Muscle of arm (tissue), 12 donors: ENCODE data around the gene KIR2DL4. TPM values are rescaled to one million over a fixed set of nuclear protein-coding genes. Genes with fewer than 3 reads are reported as not detected.

Source experiments
- polyA plus RNA-seq, 12 donors: library from polyadenylated mRNA; unstranded; fragments of 120-200 nt; gene quantifications; one replicate each; pipeline ENCODE4 v1.2.1, GENCODE V29; 2013; ENCODE audit not compliant: insufficient read length in 12 of 12

KIR2DL4 gene
- polyA plus RNA-seq, 12 donors = 0.15 TPM; not detected in 11

Other genes starting within 250 kb of the KIR2DL4 start
- gene LILRA2, start 229.8 kb upstream of the KIR2DL4 start, polyA plus RNA-seq = 1 to 10 TPM in 4 of 12 donors, under 1 TPM in 6, not detected in 2; 0.60 to 3.8 (median 0.93) TPM
- 1 to 10 TPM in 1 of 12 donors, under 1 TPM in 9, not detected in 2; 0.11 to 1.7 (median 0.43) TPM for gene LILRA1, start 210.0 kb upstream of the KIR2DL4 start, polyA plus RNA-seq
- gene LILRB1, start 173.1 kb upstream of the KIR2DL4 start, polyA plus RNA-seq = 1 to 10 TPM in 7 of 12 donors, under 1 TPM in 3, not detected in 2; 0.71 to 3.9 (median 1.1) TPM
- 1 to 10 TPM in 5 of 12 donors, under 1 TPM in 5, not detected in 2; 0.49 to 3.2 (median 0.91) TPM for gene LILRB4, start 140.6 kb upstream of the KIR2DL4 start, polyA plus RNA-seq
- gene KIR3DL3, start 79.2 kb upstream of the KIR2DL4 start, polyA plus RNA-seq = not detected
- gene KIR2DL3, start 65.1 kb upstream of the KIR2DL4 start, polyA plus RNA-seq = not detected
- gene KIR2DL1, start 33.8 kb upstream of the KIR2DL4 start, polyA plus RNA-seq = under 1 TPM in 2 of 12 donors, not detected in 10; 0.10 to 0.19 TPM
- under 1 TPM in 1 of 12 donors, not detected in 11; 0.12 TPM for gene KIR3DL1, start 12.9 kb downstream of the KIR2DL4 start, polyA plus RNA-seq
- gene KIR2DS4, start 29.1 kb downstream of the KIR2DL4 start, polyA plus RNA-seq = under 1 TPM in 3 of 12 donors, not detected in 9; 0.10 to 0.20 (median 0.13) TPM
- gene KIR3DL2, start 46.8 kb downstream of the KIR2DL4 start, polyA plus RNA-seq = not detected
- 1 to 10 TPM in 1 of 12 donors, under 1 TPM in 6, not detected in 5; 0.12 to 1.3 (median 0.33) TPM for gene FCAR, start 70.6 kb downstream of the KIR2DL4 start, polyA plus RNA-seq
- gene NCR1, start 102.5 kb downstream of the KIR2DL4 start, polyA plus RNA-seq = 1 to 10 TPM in 1 of 12 donors, under 1 TPM in 6, not detected in 5; 0.08 to 1.0 (median 0.31) TPM
- under 1 TPM in 3 of 12 donors, not detected in 9; 0.10 to 0.57 (median 0.12) TPM for gene NLRP7, start 143.9 kb downstream of the KIR2DL4 start, polyA plus RNA-seq
- gene NLRP2, start 162.8 kb downstream of the KIR2DL4 start, polyA plus RNA-seq = 1 to 10 TPM in 4 of 12 donors, under 1 TPM in 6, not detected in 2; 0.45 to 7.6 (median 0.80) TPM
- under 1 TPM in 10 of 12 donors, not detected in 2; 0.08 to 0.58 (median 0.23) TPM for gene GP6, start 234.7 kb downstream of the KIR2DL4 start, polyA plus RNA-seq